Ovary (tissue), 10 donors: ENCODE measurements around the gene AVPR1A. TPM values are rescaled to one million over a fixed set of nuclear protein-coding genes. Genes with fewer than 3 reads are reported as not detected.
"Not testable (repeated sequence)": the region's sequence is repeated elsewhere in the genome, so short reads cannot be mapped to it uniquely, and the experiment has no call there.

Experiments
- DNase-seq, 5 donors: peaks; one replicate each; pipeline ENCODE4 v3.0.0-alpha.2; 2019 to 2020
- H3K27ac ChIP-seq, 2 donors: fragments of 200-600 bp; one replicate each; pipeline versions ENCODE4 v1.5.1 to v1.8.0; 2019 to 2022
- H3K27me3 ChIP-seq: fragments of 200-600 bp; one replicate; pipeline ENCODE4 v1.8.0; 2022
- H3K36me3 ChIP-seq: fragments of 200-600 bp; sonication (generic); one replicate; pipeline ENCODE4 v1.5.1; 2019
- H3K4me1 ChIP-seq: one replicate; pipeline ENCODE4 v1.8.1; 2013; ENCODE audit warnings: mild to moderate bottlenecking, moderate library complexity; ENCODE audit not compliant: insufficient read depth
- H3K4me3 ChIP-seq: fragments of 200-600 bp; sonication (generic); one replicate; pipeline ENCODE4 v1.5.1; 2017
- H3K9me3 ChIP-seq, 2 donors: fragments of 200-600 bp in 1 of 2; sonication (generic) in 1 of 2; one replicate each; pipeline versions ENCODE4 v1.5.1 to v1.8.1; 2013 to 2019; ENCODE audit warnings: mild to moderate bottlenecking in 1 of 2, moderate library complexity in 1 of 2
- EP300 ChIP-seq: sonication (generic); formaldehyde crosslinking; IDR thresholded peaks from one replicate; pipeline ENCODE4 v1.6.1; 2017; ENCODE audit warnings: antibody characterized with exemption
- POLR2A ChIP-seq: fragments of 450-650 bp; IDR thresholded peaks from one replicate; pipeline ENCODE4 v1.6.1; 2017; ENCODE audit warnings: antibody characterized with exemption, mild to moderate bottlenecking, moderate library complexity
- WGBS, 3 donors: extraction: QIAGEN DNeasy Blood & Tissue Kit in 1 of 3; methylation state at CpG; one replicate each; pipeline versions ENCODE4 v1.1.5 to v1.1.7; 2013 to 2017; 5-methylcytosine and 5-hydroxymethylcytosine counted together
- intact Hi-C, 4 donors: fragments of 100-400 bp; cut with DNase I; formaldehyde crosslinking; loops; one replicate each; pipeline versions ENCODE4 v1.11.0 to v1.15.1; 2022 to 2023
- long read RNA-seq, 3 donors: library from polyadenylated mRNA in 2 of 3; unstranded in 2 of 3; transcript quantifications; one replicate each; pipeline ENCODE4 v2.0.0 and lab custom pipeline, GENCODE V29; 2021 to 2026
- polyA plus RNA-seq, 2 donors: library from polyadenylated mRNA; stranded (reverse); fragments of 200-250 nt in 1 of 2; fragments of 350-450 nt in 1 of 2; fragmentation: Illumina TruSeq in 1 of 2; extraction: RNeasy Lipid Tissue Mini Kit (QIAGEN cat#74804) in 1 of 2; gene quantifications; one replicate each; pipeline ENCODE4 v1.2.3, GENCODE V29; 2013 to 2014
- total RNA-seq, 7 donors: library from RNA; depleted of rRNA in 2 of 7; stranded (reverse); fragments of >200 nt in 2 of 7; fragmentation: NEBNext Ultra II Directional in 3 of 7; extraction: Animal tissue kit (Norgen Biotek cat#: 25700) in 3 of 7; gene quantifications; one replicate each; pipeline versions ENCODE4 v1.1.0 to v1.2.4, GENCODE V29; 2016 to 2023
- TF ChIP-seq, protein P1 (sequence below), 3 donors: fragments of 450-650 bp in 2 of 3; fragments of 200-600 bp in 1 of 3; IDR thresholded peaks; one replicate each; pipeline versions ENCODE4 v1.5.1 to v1.8.0; 2016 to 2022; ENCODE audit warnings: antibody characterized with exemption in 3 of 3, mild to moderate bottlenecking in 1 of 3
- donor health status: DM: no; HTN: no; CAD: no; lungs with moderate emphysema.
- donor health status: DM: no; HTN: no; CAD: no.
- donor health status: Bipolar disorder and iron deficiency.
- donor health status: DM: yes; HTN: yes; CAD: no.
- donor health status: DM: no; HTN: no; CAD: no.
- donor health status: DM: yes; HTN: yes; CAD: no.

AVPR1A gene
- 1 to 10 TPM in 5 of 7 donors, under 1 TPM in 2; 0.40 to 7.7 (median 1.3) TPM for total RNA-seq
- 1 to 10 TPM in 1 of 2 donors, under 1 TPM in 1; 0.94 to 4.3 TPM for polyA plus RNA-seq
- long read RNA-seq, donor 1 = 0 reads
- long read RNA-seq, donor 2, full-length matches to known transcripts = 2 of 2 reads
- long read RNA-seq, donor 2, partial matches to known transcripts = 0 of 2 reads
- long read RNA-seq, donor 2, other reads (novel, unspliced or antisense) = 0 of 2 reads
- long read RNA-seq, donor 3, full-length matches to known transcripts = 5 of 5 reads
- long read RNA-seq, donor 3, partial matches to known transcripts = 0 of 5 reads
- long read RNA-seq, donor 3, other reads (novel, unspliced or antisense) = 0 of 5 reads

DNA sequence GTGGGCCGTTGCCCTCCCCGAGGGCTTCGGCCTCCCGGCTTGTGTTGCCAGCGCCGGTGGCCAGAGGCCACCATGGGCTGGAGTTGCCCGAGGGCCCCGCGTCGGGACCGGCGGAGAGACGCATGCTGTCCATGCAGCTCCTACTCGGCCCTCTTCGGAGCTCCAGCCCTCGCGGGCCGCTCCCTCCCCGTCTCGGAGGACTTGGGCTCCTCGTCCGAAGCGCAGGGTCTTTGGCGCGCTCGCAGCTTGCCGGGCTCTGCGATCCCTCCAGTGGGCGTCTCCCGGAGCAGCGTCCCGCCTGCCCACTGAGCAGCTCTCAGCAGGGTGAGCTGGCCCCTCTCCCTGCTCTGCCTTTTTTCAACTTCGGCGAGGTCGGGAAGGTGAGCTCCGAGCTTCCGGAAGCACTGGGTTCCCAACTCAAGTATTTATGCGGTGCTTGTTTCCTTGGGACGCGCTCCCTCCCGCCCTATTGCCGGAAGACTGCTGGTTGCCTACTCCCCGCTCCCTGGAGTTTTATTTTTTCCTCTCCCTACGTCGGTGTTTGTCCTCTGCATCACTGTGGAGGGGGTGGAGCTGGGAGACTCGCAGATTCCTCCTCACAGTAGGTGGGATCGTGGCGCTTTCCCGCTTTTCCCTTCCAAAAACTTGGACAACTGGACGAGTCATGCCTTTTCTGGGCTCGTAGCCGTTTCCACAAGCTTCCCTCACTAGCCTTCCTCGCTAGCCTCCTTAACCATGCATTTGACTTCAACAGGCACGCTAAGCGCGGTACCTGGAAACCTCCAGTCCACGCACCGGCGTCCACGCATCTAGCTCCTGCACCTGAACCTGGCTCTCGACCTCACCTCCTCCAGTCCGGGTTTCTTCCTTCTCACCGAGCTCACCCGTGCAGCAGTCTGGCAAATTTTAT is at the start of gene AVPR1A:
Gene AVPR1A (minus strand): TSS at position 489 of the 910 bp plus-strand sequence. CDS start 365 bp downstream, at position 124.
- no peak within 1 kb of the TSS for H3K27ac ChIP-seq
- peak within 1 kb of the TSS; percentile 47 for H3K4me3 ChIP-seq
- no peaks in the 10 kb centered on the region for H3K27me3 ChIP-seq
- WGBS, 3 donors = 1% methylated on average over 57 to 64 of the region's 64 CpGs
- no peaks in the 10 kb centered on the region for H3K36me3 ChIP-seq
- H3K4me1 ChIP-seq = peaks cover 3% of the 10 kb centered on the region
- H3K9me3 ChIP-seq = no peaks in the 10 kb centered on the region
- intact Hi-C loops = no loop called here
- TF ChIP-seq POLR2A (no peak), EP300 (no peak)
- TF ChIP-seq, protein P1, sequence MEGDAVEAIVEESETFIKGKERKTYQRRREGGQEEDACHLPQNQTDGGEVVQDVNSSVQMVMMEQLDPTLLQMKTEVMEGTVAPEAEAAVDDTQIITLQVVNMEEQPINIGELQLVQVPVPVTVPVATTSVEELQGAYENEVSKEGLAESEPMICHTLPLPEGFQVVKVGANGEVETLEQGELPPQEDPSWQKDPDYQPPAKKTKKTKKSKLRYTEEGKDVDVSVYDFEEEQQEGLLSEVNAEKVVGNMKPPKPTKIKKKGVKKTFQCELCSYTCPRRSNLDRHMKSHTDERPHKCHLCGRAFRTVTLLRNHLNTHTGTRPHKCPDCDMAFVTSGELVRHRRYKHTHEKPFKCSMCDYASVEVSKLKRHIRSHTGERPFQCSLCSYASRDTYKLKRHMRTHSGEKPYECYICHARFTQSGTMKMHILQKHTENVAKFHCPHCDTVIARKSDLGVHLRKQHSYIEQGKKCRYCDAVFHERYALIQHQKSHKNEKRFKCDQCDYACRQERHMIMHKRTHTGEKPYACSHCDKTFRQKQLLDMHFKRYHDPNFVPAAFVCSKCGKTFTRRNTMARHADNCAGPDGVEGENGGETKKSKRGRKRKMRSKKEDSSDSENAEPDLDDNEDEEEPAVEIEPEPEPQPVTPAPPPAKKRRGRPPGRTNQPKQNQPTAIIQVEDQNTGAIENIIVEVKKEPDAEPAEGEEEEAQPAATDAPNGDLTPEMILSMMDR (IDR thresholded peaks at IDR 0.05) = no peak
- DNase-seq = peak in 3 of 5 donors; percentile 8 to 39 (median 9)

DNA sequence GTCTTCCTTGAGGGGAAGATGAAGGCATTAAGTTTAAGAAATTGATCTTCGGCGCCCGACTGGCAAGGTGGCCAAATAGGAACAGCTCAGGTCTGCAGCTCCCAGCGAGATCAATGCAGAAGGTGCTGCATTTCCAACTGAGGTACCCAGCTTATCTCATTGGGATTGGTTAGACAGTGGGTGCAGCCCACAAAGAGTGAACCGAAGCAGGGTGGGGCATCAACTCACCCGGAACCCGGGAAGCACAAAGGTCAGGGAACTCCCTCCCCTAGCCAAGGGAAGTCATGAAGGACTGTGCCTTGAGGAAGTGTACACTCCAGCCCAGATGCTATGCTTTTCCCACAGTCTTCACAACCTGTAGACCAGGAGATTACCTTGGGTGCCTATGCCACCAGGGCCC is 45.2 kb upstream of the AVPR1A start:
- Histone ChIP-seq H3K36me3 (no peaks in the 10 kb centered on the region), H3K4me3 (no peak overlapping the region), H3K27ac (no peak overlapping the region), H3K4me1 (no peaks in the 10 kb centered on the region), H3K27me3 (no peaks in the 10 kb centered on the region), H3K9me3 (no peaks in the 10 kb centered on the region)
- WGBS, 3 donors = 54 to 79% (median 77%) methylated on average over 7 of the region's 7 CpGs
- TF ChIP-seq, protein P1 (IDR thresholded peaks at IDR 0.05) = no peak
- TF ChIP-seq EP300 (no peak), POLR2A (no peak)
- intact Hi-C loops = no loop called here
- DNase-seq = no peak

DNA sequence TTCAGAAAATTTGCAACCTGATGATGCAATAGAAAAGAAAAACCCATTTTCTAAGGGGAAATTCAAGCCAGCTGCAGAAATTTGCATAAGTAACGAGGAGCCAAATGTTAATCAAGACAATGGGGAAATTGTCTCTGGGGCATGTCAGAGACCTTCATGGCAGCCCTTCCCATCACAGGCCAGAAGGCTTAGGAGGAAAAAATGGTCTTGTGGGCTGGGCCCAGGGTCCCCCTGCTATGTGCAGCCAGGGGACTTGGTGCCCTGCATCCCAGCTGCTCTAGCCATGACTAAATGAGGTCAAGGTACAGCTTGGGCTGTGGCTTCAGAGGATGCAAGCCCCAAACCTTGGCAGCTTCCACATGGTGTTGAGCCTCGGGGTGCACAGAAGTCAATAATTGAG is 28.2 kb upstream of the AVPR1A start:
- Histone ChIP-seq H3K9me3 (peaks cover 0 to 4% of the 10 kb centered on the region in 2 donors), H3K27me3 (no peaks in the 10 kb centered on the region), H3K27ac (no peak overlapping the region), H3K4me3 (no peak overlapping the region), H3K4me1 (no peaks in the 10 kb centered on the region), H3K36me3 (no peaks in the 10 kb centered on the region)
- TF ChIP-seq EP300 (no peak), POLR2A (no peak)
- TF ChIP-seq, protein P1 (IDR thresholded peaks at IDR 0.05) = no peak
- WGBS, 3 donors = 54 to 82% (median 55%) methylated on average over 2 of the region's 2 CpGs
- no peak for DNase-seq
- intact Hi-C loops = no loop called here

DNA sequence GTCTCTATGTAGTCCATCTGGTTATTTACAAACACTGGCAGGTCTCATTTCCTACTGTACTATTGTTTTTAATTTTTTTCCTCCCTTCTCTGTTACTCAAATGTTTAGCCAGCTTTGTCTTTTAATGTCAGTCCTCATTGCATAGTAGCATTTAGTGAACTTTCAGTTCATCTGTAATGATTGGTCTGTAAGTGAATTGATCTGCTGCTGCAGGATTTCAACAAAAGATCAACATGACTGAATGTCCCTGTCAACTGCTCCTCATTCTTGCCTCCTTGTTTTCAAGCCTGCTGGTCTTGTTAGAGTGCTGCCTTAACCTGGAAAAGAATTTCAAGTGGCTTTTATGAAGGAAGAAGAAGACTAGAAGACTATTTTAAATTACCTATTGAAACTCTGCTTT is 19.3 kb upstream of the AVPR1A start:
- DNase-seq = no peak
- H3K4me3 ChIP-seq = no peak overlapping the region
- no peaks in the 10 kb centered on the region for H3K4me1 ChIP-seq
- H3K27ac ChIP-seq = no peak overlapping the region
- H3K9me3 ChIP-seq = no peaks in the 10 kb centered on the region
- H3K27me3 ChIP-seq = no peaks in the 10 kb centered on the region
- no peaks in the 10 kb centered on the region for H3K36me3 ChIP-seq
- intact Hi-C loops = no loop called here
- TF ChIP-seq EP300 = no peak
- TF ChIP-seq, protein P1 (IDR thresholded peaks at IDR 0.05) = no peak
- no peak for TF ChIP-seq POLR2A

DNA sequence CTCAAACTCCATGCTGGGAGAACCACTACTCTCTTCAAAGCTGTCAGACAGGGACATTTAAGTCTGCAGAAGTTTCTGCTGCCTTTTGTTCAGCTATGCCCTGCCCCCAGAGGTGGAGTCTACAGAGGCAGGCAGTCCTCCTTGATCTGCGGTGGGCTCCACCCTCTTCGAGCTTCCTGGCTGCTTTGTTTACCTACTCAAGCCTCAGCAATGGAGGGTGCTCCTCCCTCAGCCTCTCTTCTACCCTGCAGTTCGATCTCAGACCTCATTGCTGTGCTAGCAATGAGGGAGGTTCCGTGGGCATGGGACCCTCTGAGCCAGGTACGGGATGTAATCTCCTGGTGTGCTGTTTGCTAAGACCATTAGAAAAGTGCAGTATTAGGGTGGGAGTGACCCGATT is 16.7 kb upstream of the AVPR1A start:
- H3K4me1 ChIP-seq, H3K9me3 ChIP-seq, DNase-seq, H3K27me3 ChIP-seq, H3K36me3 ChIP-seq, H3K27ac ChIP-seq, H3K4me3 ChIP-seq: not testable (repeated sequence)
- intact Hi-C loops = loop anchor here in 1 of 4 donors (5.0 kb wide), 1 partner anchor 100 kb away; no protein-coding TSS in a partner anchor
- WGBS, 3 donors = 72 to 92% (median 81%) methylated on average over 6 of the region's 6 CpGs
